PC-3 (cell line): ENCODE measurements around the gene RALGDS. TPM values are rescaled to one million over a fixed set of nuclear protein-coding genes. Genes with fewer than 3 reads are reported as not detected.

Experiments
- ATAC-seq: fragments of 200-7000 bp; cut with Tn5 transposase; 2 replicates; pipeline ENCODE4 v1.9.1; 2020; ENCODE audit warnings: mild to moderate bottlenecking, moderate library complexity
- BruUV-seq: library from RNA; stranded (reverse); fragments of 400-500 nt; replicated peaks from 2 replicates; lab custom pipeline; 2021; lab: Mats Ljungman, UMichigan
- CTCF ChIA-PET: fragments of 300-600 bp; sonication (Branson Sonifier 250); formaldehyde crosslinking; loops from one replicate; lab custom pipeline; 2022; ENCODE audit warnings: antibody characterized with exemption; lab: Charles Lee
- POLR2A ChIA-PET: fragments of 300-600 bp; sonication (Branson Sonifier 250); formaldehyde crosslinking; loops from one replicate; lab custom pipeline; 2022; ENCODE audit warnings: antibody characterized with exemption; ENCODE audit not compliant: unreplicated experiment; lab: Charles Lee
- DNase-seq: peaks from one replicate; pipeline ENCODE4 v3.0.0-alpha.2; 2015
- H2AFZ ChIP-seq: fragments of 300-600 bp; sonication (generic); 2 replicates; pipeline ENCODE4 v1.6.0; 2016; ENCODE audit warnings: antibody characterized with exemption, low read length
- H3F3A ChIP-seq: fragments of 300-600 bp; sonication (generic); one replicate; pipeline ENCODE4 v1.6.0; 2017; ENCODE audit warnings: antibody characterized with exemption, low read length, control low read depth, mild to moderate bottlenecking; ENCODE audit not compliant: unreplicated experiment
- H3K27ac ChIP-seq: fragments of 300-600 bp; sonication (generic); 2 replicates; pipeline ENCODE4 v1.5.1; 2016; ENCODE audit warnings: mild to moderate bottlenecking, low read length
- H3K27me3 ChIP-seq: fragments of 300-600 bp; sonication (generic); 2 replicates; pipeline ENCODE4 v1.6.1; 2016; ENCODE audit warnings: low read length, mixed read lengths
- H3K36me3 ChIP-seq: fragments of 300-600 bp; sonication (generic); 2 replicates; pipeline ENCODE4 v1.6.1; 2016; ENCODE audit warnings: low read depth, mixed run types, low read length, mixed read lengths
- H3K4me1 ChIP-seq: fragments of 300-600 bp; sonication (generic); 2 replicates; pipeline ENCODE4 v1.5.1; 2016; ENCODE audit warnings: low read length; ENCODE audit not compliant: insufficient read depth
- H3K4me2 ChIP-seq: fragments of 300-600 bp; sonication (generic); 2 replicates; pipeline ENCODE4 v1.6.0; 2016; ENCODE audit warnings: low read length
- H3K4me3 ChIP-seq: fragments of 300-600 bp; sonication (generic); 2 replicates; pipeline ENCODE4 v1.5.1; 2016; ENCODE audit warnings: mild to moderate bottlenecking, low read length, mixed read lengths
- H3K79me2 ChIP-seq: fragments of 300-600 bp; sonication (generic); 2 replicates; pipeline ENCODE4 v1.6.1; 2017; ENCODE audit warnings: low read length, mixed read lengths
- H3K9ac ChIP-seq: fragments of 300-600 bp; sonication (generic); 2 replicates; pipeline ENCODE4 v1.6.0; 2016; ENCODE audit warnings: mild to moderate bottlenecking, low read length
- H3K9me2 ChIP-seq: fragments of 300-600 bp; sonication (generic); replicated peaks from 2 replicates; pipeline ENCODE4 v1.6.1; 2016; ENCODE audit warnings: mixed run types, low read length, mixed read lengths
- H3K9me3 ChIP-seq: fragments of 300-600 bp; sonication (generic); 2 replicates; pipeline ENCODE4 v1.6.1; 2016; ENCODE audit warnings: low read length, mixed read lengths
- H4K20me1 ChIP-seq: fragments of 300-600 bp; sonication (generic); 2 replicates; pipeline ENCODE4 v1.6.1; 2016; ENCODE audit warnings: low read length, mixed read lengths
- CTCF ChIP-seq: fragments of 300-600 bp; sonication (generic); conservative IDR thresholded peaks from 2 replicates; pipeline ENCODE4 v1.5.1; 2017; ENCODE audit warnings: antibody characterized with exemption, low read depth, mild to moderate bottlenecking, low read length
- EZH2 ChIP-seq: fragments of 300-600 bp; sonication (generic); IDR thresholded peaks from one replicate; pipeline ENCODE4 v1.6.1; 2017; ENCODE audit warnings: antibody characterized with exemption, mild to moderate bottlenecking, low read length; ENCODE audit not compliant: unreplicated experiment
- EZH2phosphoT487 ChIP-seq: fragments of 300-600 bp; sonication (generic); IDR thresholded peaks from 2 replicates; pipeline ENCODE4 v1.6.1; 2018; ENCODE audit warnings: mild to moderate bottlenecking, antibody characterized with exemption, low read length, borderline replicate concordance
- intact Hi-C: fragments of 100-400 bp; cut with micrococcal nuclease; formaldehyde crosslinking; loops from 2 replicates; pipeline ENCODE4 v1.9.0; 2023
- total RNA-seq: library from RNA; depleted of rRNA; stranded (reverse); fragments of >200 nt; gene quantifications from 2 replicates; pipeline ENCODE4 v1.2.3, GENCODE V29; 2014

The RALGDS gene
- total RNA-seq, 1 experiment from 2014 or later = 32.2 TPM

- H3K4me2 ChIP-seq = no peak overlapping the region
- ChIA-PET CTCF (no interaction called here), POLR2A (no interaction called here)
- no peak overlapping the region for H3K9ac ChIP-seq
- ATAC-seq = no peak
- no peak overlapping the region for H2AFZ ChIP-seq
- no peaks in the 10 kb centered on the region for H3K9me2 ChIP-seq
- no peaks in the 10 kb centered on the region for H3K9me3 ChIP-seq
- no peaks in the 10 kb centered on the region for H3F3A ChIP-seq
- no peak for DNase-seq
- H3K4me1 ChIP-seq = no peaks in the 10 kb centered on the region
- no peaks in the 10 kb centered on the region for H3K27me3 ChIP-seq
- no peak overlapping the region for H3K4me3 ChIP-seq
- TF ChIP-seq EZH2 = no peak
- TF ChIP-seq EZH2phosphoT487 = no peak
- no peak for TF ChIP-seq CTCF
- intact Hi-C loops = no loop called here
- no TSS peak for BruUV-seq
- no peaks in the 10 kb centered on the region for H4K20me1 ChIP-seq
- peaks cover 6% of the 10 kb centered on the region for H3K79me2 ChIP-seq
- no peaks in the 10 kb centered on the region for H3K36me3 ChIP-seq
- no peak overlapping the region for H3K27ac ChIP-seq
Measured at GRCh38 chr9:133126697-133127339, 5.8 kb upstream of the RALGDS start.

DNA sequence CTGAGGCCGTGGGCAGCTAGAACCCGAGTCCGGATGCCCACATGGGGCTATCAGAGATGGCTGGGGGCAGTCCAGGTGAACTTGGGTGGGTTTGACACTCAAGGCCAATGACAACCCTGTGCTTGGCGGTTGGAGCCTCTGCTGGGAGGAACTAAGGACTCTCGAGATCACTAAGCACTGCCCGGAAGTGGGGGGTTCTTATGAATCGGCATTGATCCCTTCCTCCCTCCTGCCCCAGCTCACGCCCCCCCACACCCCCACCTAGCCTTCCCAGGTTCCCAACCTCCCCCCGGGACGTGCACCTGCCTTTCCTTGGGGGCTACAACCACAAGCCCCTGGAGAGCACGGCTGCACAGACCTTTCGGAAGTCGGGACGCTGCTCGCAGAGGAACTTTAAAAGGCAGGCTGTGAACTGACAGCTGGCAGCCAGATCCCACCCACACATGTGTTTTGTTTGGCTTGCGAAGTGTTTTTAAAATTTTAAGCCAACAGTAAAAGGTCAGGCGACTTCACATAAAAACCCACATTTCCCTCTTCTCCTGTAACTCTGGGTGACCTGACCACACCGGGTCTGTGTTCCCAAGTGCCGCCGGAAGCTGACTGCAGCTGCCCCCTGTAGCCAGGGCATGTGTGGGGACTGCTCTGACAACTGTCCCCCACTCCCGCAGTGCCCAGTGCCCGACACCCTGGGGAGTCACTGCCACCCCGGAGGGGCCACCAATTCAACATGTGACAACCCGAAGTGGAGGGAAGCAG, 5.1 kb upstream of the RALGDS start:
- Histone ChIP-seq H4K20me1 (no peaks in the 10 kb centered on the region), H2AFZ (no peak overlapping the region), H3K36me3 (no peaks in the 10 kb centered on the region), H3K27me3 (no peaks in the 10 kb centered on the region), H3F3A (no peaks in the 10 kb centered on the region), H3K9me3 (no peaks in the 10 kb centered on the region), H3K27ac (no peak overlapping the region), H3K79me2 (no peaks in the 10 kb centered on the region), H3K4me1 (0 out of 2 replicates have a peak, but pooled peaks cover 4% of the 10 kb centered on the region), H3K9me2 (no peaks in the 10 kb centered on the region), H3K4me2 (no peak overlapping the region), H3K4me3 (no peak overlapping the region), H3K9ac (no peak overlapping the region)
- ATAC-seq (no peak), DNase-seq (no peak)
- ChIA-PET POLR2A (no interaction called here), CTCF (no interaction called here)
- intact Hi-C loops = no loop called here
- TF ChIP-seq EZH2 = no peak
- TF ChIP-seq CTCF = no peak
- no peak for TF ChIP-seq EZH2phosphoT487
- BruUV-seq = no TSS peak

GRCh38 chr9:133124907-133125275, 3.9 kb upstream of the RALGDS start:
- Histone ChIP-seq H3K9me2 (no peaks in the 10 kb centered on the region), H3K9me3 (no peaks in the 10 kb centered on the region), H3K27me3 (no peaks in the 10 kb centered on the region), H4K20me1 (no peaks in the 10 kb centered on the region), H3K79me2 (peaks cover 2% of the 10 kb centered on the region; the same call in 1 of the 2 replicates), H2AFZ (no peak overlapping the region), H3F3A (no peaks in the 10 kb centered on the region), H3K36me3 (no peaks in the 10 kb centered on the region), H3K4me1 (peaks cover 4% of the 10 kb centered on the region; the same call in 1 of the 2 replicates), H3K27ac (no peak overlapping the region), H3K4me3 (no peak overlapping the region), H3K9ac (no peak overlapping the region), H3K4me2 (no peak overlapping the region)
- CTCF ChIA-PET = no interaction called here
- ATAC-seq (no peak), DNase-seq (no peak)
- no peak for TF ChIP-seq CTCF
- no peak for TF ChIP-seq EZH2phosphoT487
- TF ChIP-seq EZH2 = no peak
- no TSS peak for BruUV-seq
- POLR2A ChIA-PET = no interaction called here
- intact Hi-C loops = no loop called here
